Neuronal stem cell (in vitro differentiated cells): Measurements from ENCODE around the gene HPCAL1. TPM values are rescaled to one million over a fixed set of nuclear protein-coding genes. Genes with fewer than 3 reads are reported as not detected.

Source experiments
- DNase-seq: peaks from one replicate; pipeline ENCODE4 v3.0.0-alpha.2; 2013; ENCODE audit warnings: low spot score
- H2AFZ ChIP-seq: one replicate; pipeline ENCODE4 v1.6.1; 2013; ENCODE audit warnings: mild to moderate bottlenecking, low read length, inconsistent platforms
- H2AK5ac ChIP-seq: 2 replicates; pipeline ENCODE4 v1.6.1; 2013; ENCODE audit warnings: low read depth, mild to moderate bottlenecking, inconsistent platforms, low read length, moderate library complexity, mixed read lengths
- H2BK120ac ChIP-seq: 2 replicates; pipeline ENCODE4 v1.6.1; 2013; ENCODE audit warnings: low read depth, mild to moderate bottlenecking, inconsistent platforms, low read length, moderate library complexity, mixed read lengths
- H2BK12ac ChIP-seq: one replicate; pipeline ENCODE4 v1.6.1; 2013; ENCODE audit warnings: low read length, inconsistent platforms
- H2BK15ac ChIP-seq: 2 replicates; pipeline ENCODE4 v1.6.1; 2013; ENCODE audit warnings: mild to moderate bottlenecking, low read length, inconsistent platforms, mixed read lengths
- H2BK5ac ChIP-seq: one replicate; pipeline ENCODE4 v1.6.1; 2013; ENCODE audit warnings: inconsistent platforms, mild to moderate bottlenecking, low read length, moderate library complexity
- H3K14ac ChIP-seq: one replicate; pipeline ENCODE4 v1.6.1; 2013; ENCODE audit warnings: low read length, inconsistent platforms
- H3K18ac ChIP-seq: 2 replicates; pipeline ENCODE4 v1.6.1; 2013; ENCODE audit warnings: low read length, inconsistent platforms
- H3K23ac ChIP-seq: 2 replicates; pipeline ENCODE4 v1.6.1; 2013; ENCODE audit warnings: low read depth, mild to moderate bottlenecking, mixed read lengths, low read length, inconsistent platforms; ENCODE audit not compliant: poor library complexity
- H3K27ac ChIP-seq: replicated peaks from 3 replicates; pipeline ENCODE4 v1.5.1; 2013; ENCODE audit warnings: low read length, inconsistent platforms
- H3K27me3 ChIP-seq, 3 experiments: 2 replicates each; pipeline ENCODE4 v1.6.1; 2013; ENCODE audit warnings: low read length in 3 of 3, mild to moderate bottlenecking in 2 of 3, inconsistent platforms in 1 of 3, low read depth in 1 of 3, mixed read lengths in 1 of 3, moderate library complexity in 1 of 3; ENCODE audit not compliant: control insufficient read depth in 3 of 3, insufficient read depth in 3 of 3
- H3K36me3 ChIP-seq, 2 donors: replicated peaks in 1 of 2; 2 replicates each; pipeline ENCODE4 v1.6.1; 2013; ENCODE audit warnings: low read length in 2 of 2; ENCODE audit not compliant: control insufficient read depth in 2 of 2, insufficient read depth in 2 of 2
- H3K4ac ChIP-seq: 2 replicates; pipeline ENCODE4 v1.6.1; 2013; ENCODE audit warnings: inconsistent platforms, mild to moderate bottlenecking, low read length, moderate library complexity
- H3K4me1 ChIP-seq, 2 donors: 1 replicate in 1 of 2; 2 replicates in 1 of 2; pipeline ENCODE4 v1.6.1; 2013; ENCODE audit warnings: low read length in 2 of 2, low read depth in 1 of 2; ENCODE audit not compliant: control insufficient read depth in 2 of 2, insufficient read depth in 1 of 2
- H3K4me2 ChIP-seq: one replicate; pipeline ENCODE4 v1.6.1; 2013; ENCODE audit warnings: mild to moderate bottlenecking, low read length, inconsistent platforms; ENCODE audit not compliant: insufficient read depth, poor library complexity, severe bottlenecking
- H3K4me3 ChIP-seq, 2 donors: 2 replicates each; pipeline ENCODE4 v1.5.1; 2013; ENCODE audit warnings: low read length in 2 of 2, mild to moderate bottlenecking in 2 of 2, inconsistent platforms in 1 of 2, moderate library complexity in 1 of 2
- H3K79me1 ChIP-seq: one replicate; pipeline ENCODE4 v1.6.1; 2013; ENCODE audit warnings: low read depth, mild to moderate bottlenecking, inconsistent platforms, low read length, moderate library complexity
- H3K9ac ChIP-seq: one replicate; pipeline ENCODE4 v1.6.1; 2013; ENCODE audit warnings: mild to moderate bottlenecking, low read depth, low read length, inconsistent platforms; ENCODE audit not compliant: poor library complexity
- H3K9me3 ChIP-seq, 2 donors: replicated peaks in 1 of 2; 2 replicates each; pipeline versions ENCODE3 to v1.6.1; 2013; ENCODE audit warnings: low read length in 2 of 2, mild to moderate bottlenecking in 2 of 2, inconsistent platforms in 1 of 2, low read depth in 1 of 2, mixed read lengths in 1 of 2, moderate library complexity in 1 of 2; ENCODE audit not compliant: control insufficient read depth in 2 of 2, insufficient read depth in 1 of 2
- H4K8ac ChIP-seq: one replicate; pipeline ENCODE4 v1.6.1; 2013; ENCODE audit warnings: low read depth, mild to moderate bottlenecking, inconsistent platforms, low read length, moderate library complexity
- H4K91ac ChIP-seq: one replicate; pipeline ENCODE4 v1.6.1; 2013; ENCODE audit warnings: low read length, low read depth, mild to moderate bottlenecking, inconsistent platforms; ENCODE audit not compliant: poor library complexity
- WGBS, 2 donors: extraction: QIAGEN DNeasy Blood & Tissue Kit; methylation state at CpG; one replicate each; pipeline ENCODE4 v1.1.7; 2013; ENCODE audit warnings: missing lambda C conversion rate in 2 of 2, mixed read lengths in 1 of 2; ENCODE audit not compliant: insufficient read length in 2 of 2, insufficient replicate concordance in 1 of 2; ENCODE audit errors: extremely low coverage in 2 of 2; 5-methylcytosine and 5-hydroxymethylcytosine counted together
- small RNA-seq: library from polyadenylated mRNA; stranded (forward); fragments of <200 nt; extraction: miRNeasy Mini kit (QIAGEN cat#:217004); gene quantifications from one replicate; pipeline ENCODE3, GENCODE V24; 2013; ENCODE audit not compliant: insufficient read depth

HPCAL1 gene

GRCh38 chr2:10476723-10477442, 174.2 kb downstream of the HPCAL1 start:
- Histone ChIP-seq H3K36me3 (no peaks in the 10 kb centered on the region), H3K14ac (no peak overlapping the region), H3K4ac (no peak overlapping the region), H3K18ac (peak overlapping the region; percentile 35), H3K27me3 (peaks cover 0 to 6% (median 2%) of the 10 kb centered on the region in 3 experiments), H3K9ac (no peak overlapping the region), H4K91ac (no peak overlapping the region), H2BK12ac (no peak overlapping the region), H3K9me3 (no peaks in the 10 kb centered on the region), H3K4me1 (peaks cover 4 to 16% of the 10 kb centered on the region in 2 donors), H2AFZ (peak overlapping the region; percentile 4), H3K4me3 (no peak overlapping the region), H3K23ac (no peak overlapping the region), H4K8ac (no peak overlapping the region), H2AK5ac (no peak overlapping the region), H3K79me1 (no peaks in the 10 kb centered on the region), H2BK120ac (no peak overlapping the region), H3K4me2 (no peak overlapping the region), H3K27ac (no peak overlapping the region), H2BK15ac (no peak overlapping the region), H2BK5ac (no peak overlapping the region)
- no peak for DNase-seq
- no CpG with 5 or more reads among the region's 12 CpGs for WGBS, 2 donors

Small RNA genes lying within 50 kb of the gene (small RNA-seq; reads per million reads assigned to genes)
- gene RF00432 (not detected), gene RN7SL66P (not detected), gene SNORA80B (19.3 reads per million, percentile 79 among the genes with 10 or more reads in this experiment)
